Non-pigmented ciliary epithelial cell (primary cell): ENCODE results near the gene RHBDF1.
"Not testable (repeated sequence)": the region's sequence is repeated elsewhere in the genome, so short reads cannot be mapped to it uniquely, and the experiment has no call there.

ENCODE experiments used
- DNase-seq: peaks from one replicate; pipeline ENCODE4 v3.0.0-alpha.2; 2010; ENCODE audit warnings: low read depth

The RHBDF1 gene

GRCh38 chr16:58491-59439 is 13.7 kb downstream of the RHBDF1 start:
- no peak for DNase-seq

GRCh38 chr16:57711-58110 is 14.7 kb downstream of the RHBDF1 start:
- no peak for DNase-seq

- no peak for DNase-seq
Observed at GRCh38 chr16:56231-56927, 16.1 kb downstream of the RHBDF1 start.

- DNase-seq = no peak
Observed at GRCh38 chr16:55571-56136, 16.8 kb downstream of the RHBDF1 start.

DNA sequence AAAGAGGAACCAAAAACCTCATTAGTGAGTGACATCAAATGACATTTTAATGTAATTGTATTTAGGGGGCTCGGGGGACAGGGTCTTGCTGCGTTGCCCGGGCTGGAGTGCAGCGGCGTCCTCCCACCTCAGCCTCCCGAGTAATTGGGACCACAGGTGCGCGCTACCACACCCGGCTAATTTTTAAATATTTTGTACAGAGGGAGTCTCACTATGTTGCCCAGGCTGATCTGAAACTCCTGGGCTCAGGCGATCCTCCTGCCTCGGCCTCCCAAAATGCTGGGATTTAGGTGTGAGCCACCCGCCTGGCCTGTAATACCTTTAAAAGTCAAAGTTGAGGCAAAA is 18.2 kb downstream of the RHBDF1 start:
- no peak for DNase-seq

DNA sequence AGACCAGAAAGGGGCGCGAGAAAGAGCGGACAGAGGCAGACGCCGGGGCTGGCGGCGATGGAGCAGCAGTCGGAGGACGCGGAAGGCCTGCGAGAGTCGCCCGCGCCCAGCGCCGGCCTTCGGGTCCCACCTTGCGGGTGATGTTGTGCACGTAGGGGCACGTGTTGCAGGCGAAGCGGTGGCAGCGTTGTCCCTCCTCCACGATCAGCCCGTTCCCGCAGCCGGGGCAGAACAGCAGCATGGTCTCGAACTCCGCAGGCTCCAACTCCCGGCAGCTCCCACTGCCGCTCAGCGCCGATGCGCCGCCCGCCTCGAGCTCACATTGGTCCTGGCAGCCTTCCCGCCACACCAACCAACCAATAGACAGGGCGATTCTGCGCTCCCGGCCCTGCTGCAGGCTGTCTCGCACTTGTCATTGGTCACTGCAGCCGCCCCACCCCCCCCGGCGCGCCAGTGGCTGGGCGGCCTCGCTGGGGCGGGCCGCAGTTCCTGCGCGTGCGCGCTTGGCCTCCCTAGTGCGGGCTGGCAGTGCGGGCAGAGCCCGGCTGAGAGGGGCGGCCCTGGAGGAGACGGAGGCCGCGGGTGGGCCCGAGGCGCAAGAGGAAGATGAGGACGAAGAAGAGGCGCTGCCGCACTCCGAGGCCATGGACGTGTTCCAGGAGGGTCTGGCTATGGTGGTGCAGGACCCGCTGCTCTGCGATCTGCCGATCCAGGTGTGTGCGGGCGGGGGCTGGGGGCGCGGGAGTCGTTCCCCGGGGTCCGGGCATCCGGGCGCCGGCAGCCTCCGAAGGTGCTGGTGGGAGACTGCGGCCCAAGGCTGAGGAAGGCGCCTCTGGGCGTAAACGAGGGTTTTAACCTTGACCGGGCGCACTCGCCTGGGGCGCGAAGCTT is 18.8 kb downstream of the RHBDF1 start, which contains the start of the genes POLR3K and SNRNP25:
Gene POLR3K, minus strand, starts transcription at position 263 of the 891 bp plus-strand sequence. Its CDS starts 22 bp downstream, at position 241.
Gene SNRNP25, plus strand, starts transcription at position 483 of the 891 bp plus-strand sequence. Its CDS starts 189 bp downstream, at position 672.
- peak; percentile 90 for DNase-seq

DNA sequence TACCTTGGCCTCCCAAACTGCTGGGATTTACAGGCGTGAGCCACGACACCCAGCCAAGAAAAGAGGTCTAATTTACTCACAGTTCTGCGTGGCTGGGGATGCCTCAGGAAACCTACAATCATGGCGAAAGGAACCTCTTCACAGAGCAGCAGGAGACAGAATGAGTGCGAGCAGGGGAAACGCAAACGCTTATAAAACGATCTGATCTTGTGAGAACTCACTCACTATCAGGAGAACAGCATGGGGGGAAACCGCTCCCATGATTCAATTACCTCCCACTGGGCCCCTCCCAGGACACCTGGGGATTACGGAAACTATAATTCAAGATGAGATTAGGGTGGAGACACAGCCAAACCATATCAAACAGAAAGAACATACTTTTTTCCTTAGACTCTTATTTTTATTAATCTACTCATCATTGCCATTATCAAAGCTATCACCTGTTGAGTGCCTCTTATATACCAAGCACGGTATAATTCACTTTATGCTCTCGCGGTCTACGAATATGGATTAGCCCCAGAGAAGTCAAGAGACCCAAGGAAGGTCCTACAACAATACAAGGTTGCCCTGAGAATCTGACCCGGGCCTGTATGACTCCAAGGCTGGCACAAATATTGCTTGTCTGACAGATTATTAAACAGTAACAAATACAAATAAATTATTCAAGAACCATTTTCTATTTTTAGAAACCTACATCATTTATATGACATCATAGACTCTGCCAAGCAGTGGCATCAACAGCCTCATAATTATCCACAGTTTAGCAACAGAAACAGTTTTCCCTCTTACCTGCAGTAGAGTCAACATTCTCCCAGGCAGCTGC is 21.5 kb downstream of the RHBDF1 start:
- no peak for DNase-seq

- no peak for DNase-seq
Observed at GRCh38 chr16:47234-47633, 25.2 kb downstream of the RHBDF1 start.

DNA sequence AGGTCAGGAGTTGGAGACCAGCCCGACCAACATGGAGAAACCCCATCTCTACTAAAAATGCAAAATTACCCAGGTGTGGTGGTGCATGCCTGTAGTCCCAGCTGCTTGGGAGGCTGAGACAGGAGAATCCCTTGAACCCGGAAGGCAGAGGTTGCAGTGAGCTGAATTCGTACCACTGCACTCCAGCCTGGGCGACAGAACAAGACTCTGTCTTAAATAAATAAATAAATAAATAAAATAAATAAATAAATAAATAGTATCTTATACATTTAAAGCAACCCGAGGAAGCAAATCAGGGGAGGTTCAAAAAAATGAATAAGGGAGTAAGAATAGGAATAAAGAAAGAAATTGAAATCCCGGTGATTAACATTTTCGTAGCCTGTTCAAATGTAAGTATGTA is 25.9 kb downstream of the RHBDF1 start:
- not testable (repeated sequence) for DNase-seq

DNA sequence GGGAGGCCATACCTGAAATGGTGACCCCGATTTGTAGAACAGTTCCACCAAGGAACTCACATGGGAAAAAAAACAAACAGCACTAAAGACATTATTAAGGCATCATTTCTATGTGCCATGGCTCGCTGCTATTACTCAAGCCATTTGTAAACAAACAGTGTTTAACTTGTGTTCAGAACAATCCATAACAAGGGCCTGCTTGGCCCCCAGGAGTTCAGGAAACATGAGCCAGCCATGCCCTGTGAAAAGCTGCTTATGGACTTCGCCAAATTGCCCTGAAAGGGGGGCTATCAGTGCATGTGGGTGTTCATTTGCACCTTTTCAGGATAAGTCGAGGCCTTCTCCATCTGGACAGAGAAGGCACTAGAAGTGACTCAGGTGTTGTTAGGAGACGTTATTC is 27.0 kb downstream of the RHBDF1 start:
- no peak for DNase-seq

- no peak for DNase-seq
Observed at GRCh38 chr16:44655-45054, 27.8 kb downstream of the RHBDF1 start.

- no peak for DNase-seq
Observed at GRCh38 chr16:43294-43693, 29.1 kb downstream of the RHBDF1 start.

- no peak for DNase-seq
Observed at GRCh38 chr16:42691-43090, 29.7 kb downstream of the RHBDF1 start.

GRCh38 chr16:42069-42457 is 30.4 kb downstream of the RHBDF1 start:
- no peak for DNase-seq

- no peak for DNase-seq
Observed at GRCh38 chr16:41439-42068, 30.9 kb downstream of the RHBDF1 start.

DNA sequence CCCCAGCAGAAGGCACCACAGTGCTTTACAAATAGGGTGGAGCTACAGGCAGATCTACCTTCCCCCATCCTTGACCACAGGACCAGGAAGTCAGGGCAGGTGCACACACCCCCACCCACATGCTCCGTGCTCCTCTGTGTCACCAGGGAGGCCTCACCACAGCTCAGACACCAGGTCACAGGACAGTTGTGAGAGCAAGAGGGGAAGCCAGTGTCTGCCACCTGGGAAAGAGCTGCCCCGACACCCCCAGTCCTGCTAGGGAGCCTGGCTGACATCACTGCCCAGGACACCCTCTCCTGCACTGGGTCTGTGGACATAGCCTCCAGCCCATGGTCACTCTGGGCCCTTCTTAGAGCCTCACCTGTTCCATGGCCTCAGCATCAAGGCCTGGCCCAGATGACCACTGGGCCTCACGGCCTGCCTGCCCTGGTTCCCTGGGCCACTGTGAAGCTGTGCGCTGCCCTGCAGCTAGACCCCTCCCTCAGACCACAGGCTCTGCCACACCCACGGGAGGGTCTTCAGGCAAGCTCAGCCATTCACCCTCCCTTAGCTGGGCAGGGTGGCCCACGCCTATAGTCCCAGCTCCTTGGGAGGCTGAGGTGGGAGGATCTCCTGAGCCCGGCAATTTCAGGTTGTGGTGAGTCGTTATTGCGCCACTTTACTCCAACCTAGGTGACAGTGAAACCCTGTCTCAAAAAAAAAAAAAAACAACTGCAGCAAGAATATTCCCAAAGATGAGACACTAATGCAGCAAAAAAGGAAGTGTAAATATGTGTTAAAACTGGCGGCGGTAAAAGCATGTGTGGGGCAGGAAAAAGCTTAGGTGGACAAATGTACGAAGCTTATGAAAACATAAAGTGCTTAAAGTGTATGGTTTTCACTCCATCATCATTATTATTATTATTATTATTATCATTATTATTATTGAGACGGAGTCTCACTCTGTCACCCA is 33.2 kb downstream of the RHBDF1 start:
- DNase-seq = no peak

DNA sequence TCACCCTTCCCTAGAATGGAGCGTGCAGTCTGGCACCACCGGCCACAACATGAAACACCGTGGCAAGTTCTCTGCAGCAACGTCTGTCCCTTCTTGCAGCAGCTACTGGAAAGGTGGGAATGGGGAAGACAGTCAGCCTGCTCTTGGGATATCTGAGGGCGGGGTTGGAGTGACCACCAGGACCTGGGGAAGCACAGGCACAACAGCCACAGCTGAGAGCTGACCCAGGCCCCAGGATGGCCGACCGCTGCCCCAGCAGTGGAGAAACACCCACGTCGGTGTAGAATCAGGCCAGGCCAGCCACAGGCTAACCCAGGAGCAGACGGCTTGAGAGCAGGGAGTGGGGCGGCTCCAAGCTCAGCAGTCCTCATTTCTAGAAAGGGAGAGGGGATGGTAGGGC is 34.2 kb downstream of the RHBDF1 start:
- not testable (repeated sequence) for DNase-seq

- DNase-seq = no peak
Observed at GRCh38 chr16:37511-37910, 34.9 kb downstream of the RHBDF1 start.

- no peak for DNase-seq
Observed at GRCh38 chr16:36336-36984, 36.0 kb downstream of the RHBDF1 start.
